ENCODE measurements around the gene REEP2.
"Not testable (repeated sequence)": the region's sequence is repeated elsewhere in the genome, so short reads cannot be mapped to it uniquely, and the experiment has no call there.

REEP2 gene

GRCh38 chr5:138438724-138439476 is at the start of gene REEP2:
Gene REEP2 (plus strand): TSS chr5:138439057. CDS start chr5:138439209, 152 bp downstream.
- DNase-seq: peak in 1 of 2 donors; percentile 20

- no peak for DNase-seq
Measured at GRCh38 chr5:138389332-138389731, 49.5 kb upstream of the REEP2 start.

- DNase-seq: not testable (repeated sequence)
Measured at GRCh38 chr5:138389911-138390310, 48.9 kb upstream of the REEP2 start.

- DNase-seq: no peak
Measured at GRCh38 chr5:138391859-138392386, 46.9 kb upstream of the REEP2 start.

GRCh38 chr5:138402640-138403039 is 36.2 kb upstream of the REEP2 start:
- no peak for DNase-seq

- DNase-seq: no peak
Measured at GRCh38 chr5:138408023-138408422, 30.8 kb upstream of the REEP2 start.

- not testable (repeated sequence) for DNase-seq
Measured at GRCh38 chr5:138410996-138411640, 27.7 kb upstream of the REEP2 start.

GRCh38 chr5:138418444-138418843 is 20.4 kb upstream of the REEP2 start:
- DNase-seq: no peak

- DNase-seq: no peak
Measured at GRCh38 chr5:138425079-138425478, 13.8 kb upstream of the REEP2 start.

GRCh38 chr5:138435943-138436342 is 2.9 kb upstream of the REEP2 start:
- DNase-seq: no peak

- DNase-seq: no peak
Measured at GRCh38 chr5:138438003-138438723, 694 bp upstream of the REEP2 start.

- no peak for DNase-seq
Measured at GRCh38 chr5:138439477-138440158, 761 bp downstream of the REEP2 start.

- no peak for DNase-seq
Measured at GRCh38 chr5:138440159-138441073, 1.6 kb downstream of the REEP2 start.

GRCh38 chr5:138441221-138441620 is 2.4 kb downstream of the REEP2 start:
- no peak for DNase-seq

GRCh38 chr5:138444078-138444773 is 5.4 kb downstream of the REEP2 start:
- DNase-seq: no peak

- DNase-seq: no peak
Measured at GRCh38 chr5:138444774-138445546, 6.1 kb downstream of the REEP2 start.

GRCh38 chr5:138445547-138446271 is 6.9 kb downstream of the REEP2 start:
- DNase-seq: no peak

GRCh38 chr5:138448070-138448469 is 9.2 kb downstream of the REEP2 start:
- no peak for DNase-seq

All from bone marrow (tissue), 2 donors.